GM19239 (cell line): Measurements from ENCODE around the gene ZNF462.
"Not testable (repeated sequence)": the region's sequence is repeated elsewhere in the genome, so short reads cannot be mapped to it uniquely, and the experiment has no call there.

ENCODE experiments used
- DNase-seq: peaks from one replicate; pipeline ENCODE4 v3.0.0; 2011; ENCODE audit warnings: low spot score; ENCODE audit not compliant: insufficient read length
- FAIRE-seq: peaks from 2 replicates; lab custom pipeline; 2011; peaks lifted over from hg19 to GRCh38; lab: Jason Lieb, UNC

The ZNF462 gene

GRCh38 chr9:106989904-106990303 lies 126.9 kb downstream of the ZNF462 start:
- FAIRE-seq, DNase-seq: not testable (repeated sequence)

GRCh38 chr9:106992186-106992585 lies 129.2 kb downstream of the ZNF462 start:
- FAIRE-seq (no peak), DNase-seq (no peak)

- no peak for DNase-seq
- FAIRE-seq = no peak
Measured at GRCh38 chr9:106993603-106994002, 130.6 kb downstream of the ZNF462 start.

- DNase-seq = no peak
- FAIRE-seq = no peak
Measured at GRCh38 chr9:106994463-106994862, 131.5 kb downstream of the ZNF462 start.

- FAIRE-seq (no peak), DNase-seq (no peak)
Measured at GRCh38 chr9:107000218-107000617, 137.3 kb downstream of the ZNF462 start.

- FAIRE-seq (no peak), DNase-seq (no peak)
Measured at GRCh38 chr9:107005201-107005600, 142.2 kb downstream of the ZNF462 start.

- FAIRE-seq (no peak), DNase-seq (no peak)
Measured at GRCh38 chr9:107007402-107007801, 144.4 kb downstream of the ZNF462 start.

GRCh38 chr9:107008011-107008410 lies 145.0 kb downstream of the ZNF462 start:
- no peak for DNase-seq
- FAIRE-seq = no peak

GRCh38 chr9:107008447-107008846 lies 145.5 kb downstream of the ZNF462 start:
- DNase-seq = no peak
- FAIRE-seq = no peak

GRCh38 chr9:107016383-107016782 lies 153.4 kb downstream of the ZNF462 start:
- no peak for FAIRE-seq
- DNase-seq = no peak

- DNase-seq (no peak), FAIRE-seq (no peak)
Measured at GRCh38 chr9:107018861-107019545, 156.0 kb downstream of the ZNF462 start.

- no peak for FAIRE-seq
Measured at GRCh38 chr9:107020040-107020530, 157.1 kb downstream of the ZNF462 start.

GRCh38 chr9:107024193-107024592 lies 161.2 kb downstream of the ZNF462 start:
- FAIRE-seq (peak; percentile 18), DNase-seq (peak; percentile 19)

More at GRCh38 chr9:107020040-107020530, 157.1 kb downstream of the ZNF462 start:
- no peak for DNase-seq

- FAIRE-seq (no peak), DNase-seq (no peak)
Measured at GRCh38 chr9:107025260-107026035, 162.5 kb downstream of the ZNF462 start.

GRCh38 chr9:107029146-107029545 lies 166.2 kb downstream of the ZNF462 start:
- DNase-seq = no peak
- FAIRE-seq = no peak

GRCh38 chr9:107033966-107034365 lies 171.0 kb downstream of the ZNF462 start:
- DNase-seq (no peak), FAIRE-seq (no peak)

GRCh38 chr9:107034831-107035230 lies 171.9 kb downstream of the ZNF462 start:
- DNase-seq (no peak), FAIRE-seq (no peak)

GRCh38 chr9:107036367-107036766 lies 173.4 kb downstream of the ZNF462 start:
- DNase-seq = no peak
- FAIRE-seq = no peak

GRCh38 chr9:107039542-107039941 lies 176.6 kb downstream of the ZNF462 start:
- no peak for FAIRE-seq
- no peak for DNase-seq

GRCh38 chr9:107042606-107043005 lies 179.6 kb downstream of the ZNF462 start:
- DNase-seq (no peak), FAIRE-seq (no peak)

- DNase-seq (no peak), FAIRE-seq (no peak)
Measured at GRCh38 chr9:107043886-107044285, 180.9 kb downstream of the ZNF462 start.
